Measurements from ENCODE around the gene TBL1X. TPM values are rescaled to one million over a fixed set of nuclear protein-coding genes. Genes with fewer than 3 reads are reported as not detected.

TBL1X gene
- total and polyA plus RNA-seq, 2 of the 8 experiments (the other 6 are each of a cell fraction or from before 2014, with no cell fraction given): 13.3 to 25.6 TPM

GRCh38 chrX:9643807-9644206, 178.9 kb downstream of the TBL1X start:
- Histone ChIP-seq H4K20me1 (replicated peaks in 1 of 2; ENCODE audit: control insufficient read depth in 1 of 2, insufficient read depth in 2 of 2, low read length in 2 of 2) (no peaks in the 10 kb centered on the region), H3K27me3 (replicated peaks in 1 of 4; ENCODE audit: control insufficient read depth in 3 of 4, extremely low read depth in 1 of 4, insufficient read depth in 3 of 4, low read length in 3 of 4) (no peaks in the 10 kb centered on the region), H3K56ac (replicated peaks; ENCODE audit: insufficient read length, low read depth, low read length) (no peak overlapping the region), H3K14ac (ENCODE audit: insufficient read length) (no peak overlapping the region), H4K8ac (ENCODE audit: extremely low read depth, insufficient read depth, low read length) (no peak overlapping the region), H3K23me2 (ENCODE audit: low read depth, low read length) (no peaks in the 10 kb centered on the region), H3K4me3 (ENCODE audit: extremely low read depth in 1 of 4, insufficient read depth in 2 of 4, low read depth in 3 of 4, low read length in 4 of 4) (no peak overlapping the region), H2AFZ (ENCODE audit: low read length) (no peak overlapping the region), H4K91ac (replicated peaks; ENCODE audit: insufficient read length, low read length) (no peak overlapping the region), H4K5ac (ENCODE audit: insufficient read length, low read depth, low read length) (no peak overlapping the region), H2BK120ac (replicated peaks; ENCODE audit: low read depth, low read length) (no peak overlapping the region), H2BK5ac (ENCODE audit: low read depth, low read length) (no peak overlapping the region), H3K4me1 (replicated peaks in 1 of 4; ENCODE audit: control insufficient read depth in 3 of 4, insufficient read depth in 4 of 4, low read length in 3 of 4) (no peaks in the 10 kb centered on the region), H2BK12ac (ENCODE audit: low read depth, low read length) (no peak overlapping the region), H2AK5ac (ENCODE audit: low read depth, low read length) (no peak overlapping the region), H3K79me2 (ENCODE audit: control insufficient read depth in 1 of 2, insufficient read depth in 2 of 2, low read length in 2 of 2) (no peaks in the 10 kb centered on the region), H3K27ac (ENCODE audit: low read depth, low read length) (no peak overlapping the region), H3K79me1 (ENCODE audit: low read depth, low read length) (no peaks in the 10 kb centered on the region), H3K36me3 (ENCODE audit: control insufficient read depth in 2 of 4, insufficient read depth in 4 of 4, low read length in 3 of 4) (no peaks in the 10 kb centered on the region), H3K18ac (ENCODE audit: extremely low read depth, low read length) (no peak overlapping the region), H3K9ac (replicated peaks in 1 of 4; ENCODE audit: extremely low read depth in 1 of 4, low read depth in 3 of 4, low read length in 3 of 4) (no peak overlapping the region), H2BK15ac (ENCODE audit: low read length) (no peak overlapping the region), H3K4ac (replicated peaks; ENCODE audit: insufficient read length, low read depth, low read length) (no peak overlapping the region), H3K9me3 (ENCODE audit: insufficient read depth in 2 of 2, low read depth in 1 of 2, low read length in 1 of 2) (no peaks in the 10 kb centered on the region), H3K23ac (ENCODE audit: insufficient read length) (no peak overlapping the region), H3K4me2 (ENCODE audit: insufficient read depth in 1 of 2, low read depth in 2 of 2, low read length in 2 of 2) (no peak overlapping the region), H2BK20ac (ENCODE audit: low read length) (no peak overlapping the region)
- WGBS, 2 experiments (ENCODE audit: extremely low coverage in 1 of 2, insufficient coverage in 1 of 2, insufficient read length in 1 of 2, insufficient replicate concordance in 2 of 2, low coverage in 1 of 2, low lambda C conversion rate in 2 of 2, missing lambda C conversion rate in 1 of 2): 97% methylated on average over 4 of the region's 4 CpGs; no CpG with 5 or more reads in 1 of the 2 experiments
- no peak for DNase-seq (ENCODE audit: low read depth in 1 of 2, low spot score in 2 of 2)
- ChIA-PET POLR2A (ENCODE audit: partially characterized antibody) (no interaction called here), CTCF (ENCODE audit: partially characterized antibody) (no interaction called here)
- no peak for FAIRE-seq
- TF ChIP-seq POLR2A (IDR thresholded peaks at IDR 0.05; ENCODE audit: control extremely low read depth in 1 of 2, low read depth in 2 of 2, low read length in 2 of 2) (no peak), SP2 (IDR thresholded peaks at IDR 0.05; ENCODE audit: low read length) (no peak), E2F6 (IDR thresholded peaks at IDR 0.05) (no peak), PHF8 (conservative IDR thresholded peaks at IDR 0.05; ENCODE audit: low read depth, low read length) (no peak), CREB1 (IDR thresholded peaks at IDR 0.05) (no peak), ZNF274 (IDR thresholded peaks at IDR 0.05; ENCODE audit: borderline replicate concordance, extremely low read depth, low read length) (no peak), GABPA (IDR thresholded peaks at IDR 0.05; ENCODE audit: borderline replicate concordance, insufficient read depth, low read length) (no peak), RAD21 (IDR thresholded peaks at IDR 0.05 in 1 of 2, conservative IDR thresholded peaks at IDR 0.05 in 1 of 2; ENCODE audit: low read depth in 2 of 2, low read length in 2 of 2) (no peak), FOSL1 (IDR thresholded peaks at IDR 0.05; ENCODE audit: insufficient read depth, low read depth, low read length) (no peak), ATF3 (IDR thresholded peaks at IDR 0.05; ENCODE audit: insufficient read depth, low read depth, low read length) (no peak), NRF1 (IDR thresholded peaks at IDR 0.05; ENCODE audit: low read depth, low read length) (no peak), BCL11A (IDR thresholded peaks at IDR 0.05; ENCODE audit: low read depth in 2 of 2, low read length in 2 of 2) (no peak), CTBP2 (IDR thresholded peaks at IDR 0.05; ENCODE audit: borderline replicate concordance, insufficient read depth, insufficient read length, low read length) (no peak)

Measured in H1 (cell line).